HG02588 (cell line): ENCODE results near the gene MRGPRE.

Experiments used
- ATAC-seq: cut with Tn5 transposase; IDR thresholded peaks from one replicate; pipeline ENCODE4 v1.9.1; 2021; ENCODE audit warnings: mild to moderate bottlenecking, moderate library complexity; ENCODE audit not compliant: unreplicated experiment

Gene MRGPRE

GRCh38 chr11:3215346-3216026 lies 16.7 kb downstream of the MRGPRE start:
- no peak for ATAC-seq

- ATAC-seq = no peak
These were observed 17.9 kb downstream of the MRGPRE start for GRCh38 chr11:3214420-3214699.

GRCh38 chr11:3213659-3214419 lies 18.4 kb downstream of the MRGPRE start:
- ATAC-seq = no peak

- no peak for ATAC-seq
These were observed 23.9 kb downstream of the MRGPRE start for GRCh38 chr11:3208272-3208671.

GRCh38 chr11:3207526-3208189 lies 24.6 kb downstream of the MRGPRE start:
- ATAC-seq = no peak

- ATAC-seq = no peak
These were observed 25.4 kb downstream of the MRGPRE start for GRCh38 chr11:3206922-3207204.

- no peak for ATAC-seq
These were observed 25.9 kb downstream of the MRGPRE start for GRCh38 chr11:3206156-3206921.

GRCh38 chr11:3205261-3206155 lies 26.7 kb downstream of the MRGPRE start:
- ATAC-seq = no peak

- no peak for ATAC-seq
These were observed 27.8 kb downstream of the MRGPRE start for GRCh38 chr11:3204141-3205015.

- no peak for ATAC-seq
These were observed 28.8 kb downstream of the MRGPRE start for GRCh38 chr11:3203221-3204043.

GRCh38 chr11:3202759-3203158 lies 29.5 kb downstream of the MRGPRE start:
- ATAC-seq = no peak

GRCh38 chr11:3202305-3202704 lies 29.9 kb downstream of the MRGPRE start:
- ATAC-seq = no peak

- no peak for ATAC-seq
These were observed 30.5 kb downstream of the MRGPRE start for GRCh38 chr11:3201677-3202181.

- ATAC-seq = no peak
These were observed 31.1 kb downstream of the MRGPRE start for GRCh38 chr11:3201112-3201581.

GRCh38 chr11:3200388-3201111 lies 31.7 kb downstream of the MRGPRE start:
- ATAC-seq = no peak

GRCh38 chr11:3199537-3200295 lies 32.5 kb downstream of the MRGPRE start:
- ATAC-seq = no peak

GRCh38 chr11:3198815-3199214 lies 33.4 kb downstream of the MRGPRE start:
- no peak for ATAC-seq
